Sigmoid colon (tissue), 4 donors: ENCODE results near the gene PLA2G2E.
A peak's percentile ranks its signal among the peaks of the same experiment; 100 is the strongest.

Experiments used
- CTCF ChIP-seq, 4 experiments: fragments of 450-650 bp in 3 of 4; fragments of 200-600 bp in 1 of 4; IDR thresholded peaks; one replicate each; pipeline ENCODE4 v1.5.1; 2016 to 2019; ENCODE audit warnings: antibody characterized with exemption in 4 of 4, mild to moderate bottlenecking in 3 of 4, moderate library complexity in 2 of 4
- POLR2A ChIP-seq, 2 donors: fragments of 450-650 bp; IDR thresholded peaks; one replicate each; pipeline ENCODE4 v1.6.1; 2016; ENCODE audit warnings: antibody characterized with exemption in 2 of 2, mild to moderate bottlenecking in 2 of 2, moderate library complexity in 2 of 2
- POLR2AphosphoS5 ChIP-seq, 4 donors: sonication (generic); formaldehyde crosslinking; IDR thresholded peaks; one replicate each; pipeline ENCODE4 v1.6.1; 2017; ENCODE audit warnings: antibody characterized with exemption in 4 of 4

GRCh38 chr1:19872190-19872589 is 51.2 kb downstream of the PLA2G2E start:
- no peak for TF ChIP-seq POLR2AphosphoS5 (IDR thresholded peaks at IDR 0.05)
- peak in 1 of 4 experiments; percentile 38 for TF ChIP-seq CTCF (IDR thresholded peaks at IDR 0.05)
- no peak for TF ChIP-seq POLR2A (IDR thresholded peaks at IDR 0.05)
